NCI-H2227 treated with DMSO at 0.1 percent for 48 hours (cell line): ENCODE results near the gene RFT1.
"Not testable (repeated sequence)": the region's sequence is repeated elsewhere in the genome, so short reads cannot be mapped to it uniquely, and the experiment has no call there.

Experiments used
- DNase-seq: peaks from one replicate; lab custom pipeline; 2025; lab: John Stamatoyannopoulos, UW

RFT1 gene

DNA sequence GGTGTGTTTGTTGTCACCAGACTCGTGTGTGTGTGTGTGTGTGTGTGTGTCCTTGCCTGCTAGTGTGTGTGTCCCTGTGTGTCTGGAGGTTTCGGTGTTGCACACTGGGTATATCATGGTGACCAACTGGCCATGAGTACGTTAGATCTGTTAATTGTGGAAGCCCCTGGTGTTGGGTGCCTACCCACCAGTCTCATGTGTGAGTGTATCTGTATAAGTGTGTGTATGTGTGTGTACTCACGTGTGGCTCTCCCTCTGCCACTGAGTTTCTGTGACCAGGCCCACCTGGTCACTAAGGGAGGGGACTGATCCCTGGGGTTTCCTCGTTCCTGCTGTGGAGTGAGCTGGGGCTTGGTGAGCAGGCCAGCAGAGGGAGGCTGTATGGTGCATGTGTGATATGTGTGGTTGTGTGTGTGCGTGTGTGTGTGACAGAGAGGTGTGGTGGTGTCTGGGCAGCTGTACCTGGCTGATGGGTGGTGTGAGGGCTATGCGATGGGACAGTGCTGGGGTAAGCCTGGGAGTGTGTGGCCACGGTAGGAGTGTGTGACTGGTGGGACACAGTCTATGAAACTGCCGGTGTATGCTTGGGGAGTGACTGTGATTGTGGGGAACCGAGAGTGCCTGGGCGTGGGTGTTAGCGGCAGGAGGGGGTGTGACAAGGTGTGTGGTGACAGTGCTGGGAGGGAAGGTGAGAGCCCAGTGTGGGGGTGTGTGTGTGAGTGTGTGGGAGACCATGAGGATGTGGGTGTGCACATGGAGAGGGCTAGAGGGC, 32.6 kb upstream of the RFT1 start:
- DNase-seq = no peak

DNA sequence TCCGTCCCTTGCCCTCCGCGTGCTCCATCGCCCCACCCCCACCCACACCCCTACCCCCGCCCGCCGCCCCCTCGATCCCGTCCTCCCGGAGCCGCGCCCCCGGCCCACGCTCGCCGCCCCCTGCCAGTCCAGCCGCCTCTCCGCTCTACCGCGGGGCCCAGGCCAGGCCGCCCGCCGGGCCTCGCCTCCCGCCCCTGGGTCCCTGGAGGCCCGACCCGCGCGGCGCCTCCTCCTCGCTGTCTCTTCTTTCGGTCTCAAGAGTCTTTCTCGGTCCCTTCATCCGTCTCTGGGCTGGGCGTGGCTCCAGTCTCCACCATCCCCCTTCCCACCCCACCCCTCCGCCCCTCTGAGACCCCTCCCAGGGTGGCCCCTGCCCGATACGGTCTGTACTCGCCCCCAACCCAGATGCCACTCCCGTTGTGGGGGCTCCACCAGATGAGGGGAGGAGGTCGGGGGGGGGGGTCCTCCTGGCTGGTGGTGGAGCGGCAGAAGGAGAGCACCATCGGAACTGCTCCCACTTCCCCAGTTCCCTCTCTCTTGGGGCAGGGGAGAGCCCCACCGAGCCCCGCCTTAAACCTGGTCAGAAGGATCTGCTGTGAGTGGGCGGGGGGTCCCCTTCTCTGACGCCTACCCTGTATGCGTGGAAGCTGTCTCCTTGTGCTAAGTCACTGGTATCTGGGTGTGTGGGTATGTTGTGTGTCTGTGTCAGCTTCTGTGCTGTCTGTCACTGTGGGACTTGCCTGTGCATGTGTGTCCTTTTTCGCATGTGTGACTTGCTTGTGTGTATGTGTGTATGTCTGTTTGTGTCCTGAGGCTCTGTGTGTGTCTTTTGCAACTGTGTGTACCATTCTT, 31.8 kb upstream of the RFT1 start:
- DNase-seq = no peak

DNA sequence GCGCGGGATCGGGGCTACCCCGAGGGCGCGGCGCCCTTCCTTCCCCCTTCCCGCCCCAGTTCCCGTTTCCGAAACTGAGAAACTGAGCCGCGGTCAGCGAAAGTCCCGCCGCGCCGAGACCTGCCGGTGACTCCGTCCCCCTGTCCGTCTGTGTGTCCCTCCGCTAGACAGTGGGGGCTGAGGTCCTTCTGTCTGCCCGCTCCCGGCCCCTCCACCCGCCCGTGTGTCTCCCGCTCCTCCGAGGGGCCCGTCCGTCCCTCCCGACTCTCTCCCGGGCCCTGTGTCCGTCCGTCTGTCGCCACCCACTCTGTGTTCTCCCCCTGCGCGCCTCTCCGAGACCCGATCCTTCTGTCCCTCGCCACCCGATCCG, 31.2 kb upstream of the RFT1 start:
- DNase-seq = no peak

DNA sequence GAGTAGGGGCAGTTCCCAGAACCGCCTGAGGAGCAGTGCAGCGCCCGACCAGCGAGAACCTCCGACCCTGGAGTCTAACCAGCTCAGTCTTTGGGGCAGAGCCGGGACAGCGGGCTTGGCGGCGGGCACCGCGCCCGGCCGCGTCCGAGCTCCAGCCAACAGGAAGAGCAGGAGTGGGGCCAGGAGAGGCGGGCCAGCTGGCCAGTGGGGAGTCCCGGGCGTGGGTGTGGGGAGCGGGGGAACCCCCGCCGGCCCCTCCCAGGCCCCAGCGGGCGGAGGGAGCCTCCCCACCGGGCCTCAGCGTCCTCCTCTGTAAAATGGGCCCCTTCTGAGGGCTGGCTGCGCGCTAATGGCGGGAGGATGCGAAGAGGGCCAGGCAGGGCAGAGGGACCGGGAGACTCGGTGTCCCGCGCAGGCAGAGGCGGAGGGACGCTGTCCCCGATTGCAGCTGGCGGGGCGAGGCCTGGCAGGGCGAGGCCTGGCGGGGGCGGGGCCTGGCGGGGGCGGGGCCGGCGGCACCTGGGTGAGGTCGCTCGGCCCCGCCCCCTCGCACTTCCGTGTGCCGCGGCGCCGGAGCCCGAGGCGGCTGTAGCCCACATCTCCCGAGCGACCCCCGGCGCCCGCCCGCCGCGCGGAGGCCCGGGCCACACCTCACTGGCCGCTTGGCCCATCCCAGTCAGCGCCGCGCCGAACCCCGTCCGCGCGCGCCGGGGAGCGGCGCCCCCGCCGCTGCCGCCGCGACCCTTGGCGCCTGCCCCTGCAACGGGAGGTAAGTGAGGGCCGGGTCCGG, 30.6 kb upstream of the RFT1 start, which contains the start of gene PRKCD:
TSS of gene PRKCD (plus strand) at position 550 of the 790 bp plus-strand sequence. CDS start 17,214 bp downstream, outside the sequence.
- no peak for DNase-seq

DNA sequence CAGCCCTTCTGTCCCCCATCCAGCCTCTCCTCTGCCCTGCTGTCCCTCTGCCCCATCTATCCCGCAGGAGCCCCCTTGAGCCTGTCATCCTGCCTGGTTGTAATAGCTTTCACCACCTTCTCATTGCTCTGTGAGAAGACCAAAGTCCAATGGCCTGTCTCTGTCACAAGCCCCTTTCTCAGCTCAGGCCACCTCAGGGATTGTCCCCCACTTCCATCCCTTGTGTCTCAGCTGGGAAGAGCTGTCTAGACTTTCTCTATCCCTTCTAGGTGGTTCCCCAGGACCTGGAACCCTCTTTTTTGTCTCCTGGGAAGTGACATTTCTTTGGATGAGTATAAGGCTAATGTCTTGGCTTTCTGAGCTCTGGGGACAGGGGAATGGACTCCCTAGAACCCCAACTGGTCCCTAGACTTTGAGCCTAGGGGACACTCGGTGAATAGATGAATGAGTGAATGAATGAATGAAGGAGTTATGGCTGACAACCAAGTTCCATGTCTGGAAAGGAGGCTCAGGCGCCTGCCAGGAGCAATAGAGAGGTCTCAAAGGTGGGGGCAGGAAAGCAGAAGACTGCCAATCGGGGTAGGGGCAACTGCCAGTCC, 29.9 kb upstream of the RFT1 start:
- DNase-seq = no peak

DNA sequence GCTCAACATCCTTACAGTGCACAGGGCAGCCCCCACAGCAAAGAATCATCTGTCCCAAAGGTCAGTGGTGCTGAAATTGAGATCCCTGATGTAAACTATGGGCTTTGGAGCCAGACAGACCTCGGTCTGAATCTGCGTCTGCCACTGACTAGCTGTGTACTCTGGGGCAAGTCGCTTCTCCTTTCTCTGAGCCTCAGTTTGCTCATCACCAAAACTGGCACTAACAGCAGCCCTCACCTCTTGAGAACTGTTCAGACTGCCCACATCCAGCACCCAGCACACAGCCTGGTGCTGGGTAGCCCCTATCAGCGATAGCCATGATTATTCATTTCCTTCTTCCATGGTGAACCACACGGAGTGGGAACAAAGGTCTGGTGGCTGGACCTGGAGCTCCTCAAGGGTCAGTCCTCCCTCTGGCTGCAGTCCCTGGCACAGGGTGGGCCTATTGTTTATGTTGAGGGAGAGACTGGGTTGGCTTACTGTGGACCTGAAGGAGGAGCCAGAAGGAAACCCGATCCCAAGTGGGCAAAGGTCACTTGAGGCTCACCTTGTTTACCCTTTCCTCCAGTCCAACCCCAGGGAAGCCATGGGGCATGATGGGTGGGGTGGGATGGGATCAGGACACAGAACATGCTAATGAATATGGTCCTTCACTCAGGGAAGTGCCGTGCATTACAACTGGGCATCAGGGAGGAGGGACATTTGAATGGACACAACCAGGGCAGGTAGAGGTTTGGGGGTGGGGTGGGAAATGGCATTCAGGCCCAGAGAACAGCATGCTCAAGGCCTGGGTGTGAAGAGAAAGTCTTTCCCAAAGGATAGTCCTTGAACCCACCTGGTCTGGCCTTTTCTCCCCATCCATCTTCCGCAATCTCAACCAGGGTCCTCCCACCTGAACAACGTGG, 29.2 kb upstream of the RFT1 start:
- DNase-seq = no peak

DNA sequence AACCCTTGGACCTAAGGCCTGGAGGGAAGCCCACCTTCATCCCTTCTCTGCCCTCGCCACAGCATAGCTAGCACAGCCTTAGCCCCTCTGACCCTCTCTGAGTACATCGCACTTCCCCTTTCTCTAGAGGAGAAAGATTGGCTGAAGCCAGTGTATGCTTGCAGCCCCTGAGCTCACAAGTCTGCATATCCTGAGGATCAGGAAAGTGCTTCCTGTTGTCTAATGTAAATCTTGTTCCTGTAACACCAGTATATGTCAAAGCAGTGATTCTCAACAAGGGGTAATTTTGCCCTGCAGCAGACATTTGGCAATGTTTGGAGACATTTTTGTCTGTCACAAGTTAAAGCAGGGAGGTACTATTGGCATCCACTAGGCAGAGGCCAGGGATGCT, 28.5 kb upstream of the RFT1 start:
- DNase-seq = no peak

DNA sequence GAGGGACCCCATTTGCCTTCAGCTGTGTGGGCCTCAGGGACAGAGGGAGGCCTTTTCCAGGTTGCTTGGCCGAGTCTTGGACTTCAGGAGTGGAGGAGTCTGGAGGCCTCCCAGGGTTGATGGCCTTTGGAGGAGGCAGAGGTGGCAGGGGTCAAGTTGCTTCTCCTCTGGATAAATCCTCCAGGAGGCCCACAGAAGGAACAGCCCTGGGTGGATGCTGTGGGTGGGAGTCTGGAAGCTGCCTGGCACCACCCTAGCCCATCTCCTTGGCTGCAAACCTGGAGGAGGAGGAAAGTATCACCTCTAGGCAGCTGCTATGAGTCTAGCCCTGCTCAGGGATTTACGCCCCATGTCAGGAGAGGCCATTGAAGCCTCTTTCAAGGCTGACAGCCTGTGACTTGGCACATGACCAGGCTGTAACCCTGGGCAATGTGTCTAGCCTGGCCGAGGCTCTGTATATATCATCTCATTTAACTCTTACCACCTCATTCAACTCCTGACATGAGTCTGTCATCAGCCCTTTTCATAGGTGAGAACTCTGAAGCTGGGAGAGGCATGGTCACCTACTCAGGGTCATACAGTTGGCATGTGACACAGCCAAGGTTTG, 27.8 kb upstream of the RFT1 start:
- no peak for DNase-seq

DNA sequence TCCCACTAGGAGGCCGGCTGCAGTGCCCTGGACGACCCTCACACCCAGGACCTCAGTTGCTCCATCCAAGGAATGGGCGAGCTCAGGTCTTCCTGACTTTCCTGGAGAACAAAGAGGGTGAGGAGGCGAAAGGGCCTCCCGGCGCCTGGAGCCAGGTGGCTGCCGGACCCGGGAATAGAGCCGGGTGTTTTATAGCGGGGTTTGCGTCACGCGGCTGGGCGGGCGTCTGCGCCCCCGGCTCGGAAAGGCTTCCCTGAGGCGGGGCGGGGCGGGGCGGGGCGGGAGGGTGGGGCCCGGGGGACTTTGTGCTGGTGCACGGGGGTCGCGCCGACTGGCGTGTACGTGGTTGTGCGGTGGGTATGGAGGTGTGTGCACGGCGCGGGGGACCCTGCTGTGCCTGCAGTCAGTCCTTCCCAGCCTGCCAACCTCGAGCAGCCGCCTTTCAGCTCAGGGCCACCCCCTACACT, 26.2 kb upstream of the RFT1 start:
- DNase-seq = no peak

DNA sequence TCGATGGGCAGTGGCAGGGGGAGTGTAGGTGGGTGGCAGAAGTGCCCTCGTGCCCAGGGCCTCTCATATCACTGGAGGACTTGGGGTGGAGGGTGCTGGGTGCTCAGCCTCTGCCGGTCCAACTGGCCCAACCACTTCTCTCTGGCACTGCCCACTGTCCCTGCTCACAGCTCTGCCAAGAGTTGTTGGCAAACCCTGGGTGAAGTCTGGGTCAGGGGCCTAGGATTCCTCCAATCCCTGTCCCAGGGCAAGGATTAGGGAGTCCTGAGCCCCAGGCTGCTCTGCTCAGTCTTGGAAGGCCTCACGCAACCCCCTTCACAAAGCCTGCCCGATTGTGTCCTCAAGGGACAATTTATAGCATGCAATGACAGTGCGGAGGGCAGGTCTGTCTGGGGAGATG, 25.5 kb upstream of the RFT1 start:
- no peak for DNase-seq

DNA sequence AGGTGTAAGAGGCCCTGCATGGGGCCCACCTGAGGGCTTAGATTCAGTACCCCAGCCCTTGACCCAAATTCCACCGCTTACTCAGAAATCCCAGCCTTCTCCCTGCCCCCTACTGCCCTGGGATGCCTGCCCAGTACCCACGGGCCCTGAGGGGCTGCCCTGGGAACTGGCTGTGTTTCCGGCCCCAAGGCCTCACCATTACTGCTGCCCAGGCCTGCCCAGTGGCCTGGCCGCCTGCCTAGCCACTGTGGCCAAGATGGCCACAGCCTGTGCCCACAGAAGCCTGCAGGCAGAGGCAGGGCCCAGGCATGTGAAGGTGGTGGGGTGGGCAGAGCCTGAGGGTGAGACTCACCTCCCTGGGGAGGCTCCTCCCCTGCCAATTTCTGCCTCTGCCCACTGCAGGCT, 24.6 kb upstream of the RFT1 start:
- no peak for DNase-seq

DNA sequence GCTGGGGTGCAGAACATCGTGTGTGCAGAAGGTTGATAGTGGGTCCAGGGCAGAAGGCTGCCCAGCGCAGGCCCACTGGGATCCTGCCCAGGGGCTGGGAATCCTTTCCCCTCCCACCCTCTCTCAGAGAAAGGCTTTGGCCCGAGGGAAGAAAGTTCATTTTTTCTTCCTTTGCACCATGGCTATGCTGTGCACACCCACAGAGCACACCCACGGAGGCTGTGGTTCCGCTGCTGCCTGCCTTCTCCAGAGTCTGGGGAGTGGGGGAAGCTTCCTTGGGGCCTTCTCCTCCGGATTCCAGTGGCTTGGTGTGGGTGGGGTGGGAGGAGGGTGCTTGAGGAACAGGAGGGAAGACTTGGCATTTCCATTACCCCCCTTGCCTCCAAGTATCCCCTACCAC, 23.7 kb upstream of the RFT1 start:
- DNase-seq = no peak

DNA sequence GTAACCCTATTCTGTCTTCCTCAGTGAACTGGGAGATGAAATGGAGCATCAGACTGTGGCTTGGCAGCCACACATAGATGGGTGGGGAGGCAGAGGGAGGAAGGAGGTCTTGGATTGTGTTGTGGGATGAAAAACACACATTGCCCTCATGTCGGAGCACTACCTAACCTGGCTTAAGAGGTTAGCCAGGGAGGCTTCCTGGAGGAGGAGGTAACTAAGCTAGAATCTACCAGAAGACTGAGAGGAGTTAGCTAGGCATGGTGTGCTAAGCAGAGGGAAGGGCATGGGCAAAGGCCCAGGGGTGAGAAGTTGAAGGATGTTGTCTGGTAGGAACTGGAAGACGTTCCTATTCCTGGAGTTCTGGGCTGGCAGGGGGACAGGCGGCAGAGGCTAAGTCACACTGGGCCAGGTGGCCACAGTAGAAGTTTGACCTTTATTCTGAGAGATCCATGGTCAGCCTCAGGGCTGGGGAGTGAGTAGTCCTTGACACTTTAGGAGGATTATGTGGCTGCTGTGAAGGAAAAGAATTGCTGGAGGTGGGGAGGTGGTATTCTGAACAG, 23.1 kb upstream of the RFT1 start:
- no peak for DNase-seq

DNA sequence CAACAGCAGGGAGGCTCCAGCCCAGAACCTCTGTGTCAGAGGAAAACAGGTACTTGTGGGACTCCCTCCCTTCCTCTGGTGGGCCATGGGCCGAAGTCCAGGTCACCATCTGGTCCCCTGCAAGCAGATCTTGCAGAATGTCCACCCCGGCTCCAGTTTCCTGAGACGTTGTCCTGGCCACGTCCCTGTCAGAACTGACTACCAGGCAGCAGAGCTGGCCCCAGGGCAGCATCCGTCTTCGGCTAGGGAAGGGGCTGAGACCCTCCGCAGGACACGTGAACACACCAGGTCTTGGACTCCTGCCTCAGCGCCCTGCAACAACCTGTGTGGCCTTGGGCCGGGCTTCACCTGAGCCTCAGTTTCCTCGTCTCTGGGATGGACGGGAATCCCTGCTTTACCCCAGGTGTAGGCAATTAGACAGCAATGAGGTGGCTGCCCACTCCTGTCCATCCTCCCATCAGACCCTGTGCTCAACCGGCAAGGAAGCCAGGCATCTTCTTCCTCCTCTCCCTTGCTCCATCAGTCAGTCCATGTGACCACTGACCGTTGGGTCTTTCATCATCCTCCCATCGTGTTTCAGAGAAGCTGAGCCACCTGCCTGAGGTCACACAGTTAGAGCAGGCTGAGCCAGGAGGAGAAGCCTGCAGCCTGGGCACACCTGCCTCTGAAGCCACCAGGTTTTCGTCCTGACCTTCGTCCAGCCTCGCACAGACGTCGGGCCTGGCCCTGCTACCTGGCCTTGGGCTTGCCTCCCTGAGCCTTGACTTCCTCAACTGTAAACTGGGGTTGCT, 21.8 kb upstream of the RFT1 start:
- DNase-seq = no peak

DNA sequence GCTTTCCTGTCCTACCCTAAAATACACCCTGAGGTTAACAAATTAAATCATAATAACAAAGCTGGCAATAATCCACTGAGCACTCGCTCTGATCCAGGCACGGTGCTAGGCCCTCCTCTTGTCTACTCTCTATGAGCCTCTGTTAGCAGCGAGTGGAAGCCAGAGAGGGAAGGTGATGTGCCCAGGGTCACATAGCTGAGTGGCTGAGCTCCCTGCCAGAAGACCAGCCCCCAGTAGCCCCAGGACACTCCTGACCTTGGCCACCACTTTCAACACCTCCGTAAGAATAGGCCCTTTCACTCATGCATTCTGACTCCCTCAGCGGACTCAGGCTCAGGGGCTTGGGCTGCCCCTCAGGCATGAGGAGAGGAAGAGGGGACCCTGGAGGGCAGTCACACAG, 21.2 kb upstream of the RFT1 start:
- DNase-seq = no peak

DNA sequence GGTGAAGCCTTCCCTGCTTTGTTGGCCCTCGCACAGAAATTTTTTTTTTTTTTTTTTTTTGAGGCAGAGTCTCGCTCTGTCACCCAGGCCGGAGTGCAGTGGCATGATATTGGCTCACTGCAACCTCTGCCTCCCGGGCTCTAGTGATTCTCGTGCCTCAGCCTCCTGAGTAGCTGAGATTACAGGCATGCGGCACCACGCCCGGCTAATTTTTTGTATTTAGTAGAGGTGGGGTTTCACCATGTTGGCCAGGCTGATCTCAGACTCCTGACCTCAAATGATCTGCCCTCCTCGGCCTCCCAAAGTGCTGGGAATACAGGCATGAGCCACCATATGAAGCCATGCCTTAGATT, 20.8 kb upstream of the RFT1 start:
- DNase-seq = not testable (repeated sequence)

DNA sequence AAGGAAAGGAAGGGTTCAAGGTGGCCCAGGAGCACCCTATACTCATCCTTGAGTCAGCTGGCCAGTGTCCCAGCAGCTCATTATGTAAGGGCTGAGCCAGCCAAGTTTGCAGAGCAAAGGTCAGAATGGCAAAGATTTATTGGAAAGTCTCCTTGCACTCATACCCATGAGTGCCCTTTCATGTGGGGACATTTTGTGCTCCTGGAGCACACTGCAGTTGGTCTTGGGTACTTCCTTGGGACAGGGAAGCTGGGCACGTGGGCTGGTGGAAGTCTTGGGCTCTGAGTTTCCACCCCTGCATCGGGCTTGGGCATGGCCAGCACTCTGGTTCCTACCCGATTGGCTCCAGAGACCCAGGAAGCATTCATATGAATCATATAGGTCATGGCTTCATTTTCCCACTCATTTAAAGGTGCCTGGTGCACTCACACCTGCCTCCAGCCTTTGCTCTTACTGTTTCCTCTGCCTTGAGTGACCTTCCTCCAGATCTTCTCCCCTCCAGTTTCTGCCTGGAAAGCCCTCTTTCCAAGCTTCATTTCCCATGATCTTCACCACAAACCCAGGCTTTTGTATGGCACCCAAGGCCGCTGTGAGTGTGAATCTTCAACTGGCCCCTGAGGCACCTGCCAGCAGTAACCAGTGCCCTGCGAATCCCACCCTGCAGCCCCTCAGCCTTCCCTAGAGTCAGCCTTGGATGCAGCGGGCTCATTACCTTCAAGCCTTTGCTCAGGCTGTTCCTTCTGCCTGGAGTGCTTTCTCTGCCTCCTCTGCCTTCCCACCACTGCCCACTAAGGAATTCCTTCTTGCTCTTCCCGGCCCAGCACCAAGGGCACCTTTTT, 20.2 kb upstream of the RFT1 start:
- no peak for DNase-seq

DNA sequence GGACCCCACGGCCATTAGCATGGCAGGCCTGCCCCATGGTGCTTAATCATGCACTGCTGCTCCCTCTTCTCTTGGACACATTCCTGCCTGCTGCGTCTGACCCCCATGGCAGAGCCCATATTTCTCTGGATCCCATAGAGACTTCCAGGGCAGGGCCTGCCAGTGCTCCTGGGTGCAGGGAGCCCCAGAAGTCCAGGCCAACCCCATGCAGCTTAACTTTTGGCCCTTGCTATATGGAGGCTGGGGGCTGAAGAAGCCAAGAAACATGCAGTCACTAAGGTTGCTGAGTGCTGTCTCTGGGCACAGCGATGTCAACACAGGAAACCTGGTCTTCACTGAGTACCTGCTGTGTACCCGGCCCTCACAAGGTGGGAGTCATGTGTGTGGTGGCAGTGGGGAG, 19.5 kb upstream of the RFT1 start:
- no peak for DNase-seq
